C4-2B (cell line): Measurements from ENCODE around the gene RASGEF1B.

Source experiments
- ZFX ChIP-seq: fragments of 450-650 bp; IDR thresholded peaks from 2 replicates; pipeline ENCODE4 v1.6.1; 2017
- TF ChIP-seq, protein P1 (sequence below): fragments of 450-650 bp; conservative IDR thresholded peaks from 2 replicates; pipeline ENCODE4 v1.5.1; 2017; ENCODE audit warnings: mild to moderate bottlenecking

DNA sequence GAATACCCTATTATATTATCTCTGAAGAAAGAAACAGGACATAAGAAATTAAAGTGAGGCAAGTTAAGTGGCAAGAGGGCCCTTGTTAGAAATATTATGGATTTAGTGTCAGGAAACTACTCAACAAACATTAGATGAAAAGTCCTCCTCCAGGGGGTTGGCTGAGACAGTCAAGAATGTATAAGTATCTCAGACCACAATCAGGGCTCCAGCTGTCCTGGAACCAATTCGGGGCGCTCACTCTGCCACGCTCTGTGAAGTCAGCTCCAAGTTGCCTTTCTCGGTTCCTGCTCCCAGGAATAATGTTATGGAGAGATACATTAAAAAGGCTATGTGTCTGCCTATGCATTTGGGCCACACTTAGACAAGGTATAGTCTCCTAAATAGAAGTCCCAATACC is 73.3 kb downstream of the RASGEF1B start:
- TF ChIP-seq, protein P1, sequence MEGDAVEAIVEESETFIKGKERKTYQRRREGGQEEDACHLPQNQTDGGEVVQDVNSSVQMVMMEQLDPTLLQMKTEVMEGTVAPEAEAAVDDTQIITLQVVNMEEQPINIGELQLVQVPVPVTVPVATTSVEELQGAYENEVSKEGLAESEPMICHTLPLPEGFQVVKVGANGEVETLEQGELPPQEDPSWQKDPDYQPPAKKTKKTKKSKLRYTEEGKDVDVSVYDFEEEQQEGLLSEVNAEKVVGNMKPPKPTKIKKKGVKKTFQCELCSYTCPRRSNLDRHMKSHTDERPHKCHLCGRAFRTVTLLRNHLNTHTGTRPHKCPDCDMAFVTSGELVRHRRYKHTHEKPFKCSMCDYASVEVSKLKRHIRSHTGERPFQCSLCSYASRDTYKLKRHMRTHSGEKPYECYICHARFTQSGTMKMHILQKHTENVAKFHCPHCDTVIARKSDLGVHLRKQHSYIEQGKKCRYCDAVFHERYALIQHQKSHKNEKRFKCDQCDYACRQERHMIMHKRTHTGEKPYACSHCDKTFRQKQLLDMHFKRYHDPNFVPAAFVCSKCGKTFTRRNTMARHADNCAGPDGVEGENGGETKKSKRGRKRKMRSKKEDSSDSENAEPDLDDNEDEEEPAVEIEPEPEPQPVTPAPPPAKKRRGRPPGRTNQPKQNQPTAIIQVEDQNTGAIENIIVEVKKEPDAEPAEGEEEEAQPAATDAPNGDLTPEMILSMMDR, result no peak
- no peak for TF ChIP-seq ZFX
